Smooth muscle cell of the pulmonary artery (primary cell): ENCODE results near the gene CPT1B. TPM values are rescaled to one million over a fixed set of nuclear protein-coding genes. Genes with fewer than 3 reads are reported as not detected.

Experiments
- total RNA-seq: library from RNA; depleted of rRNA; stranded (reverse); fragments of >200 nt; gene quantifications from 2 replicates; pipeline ENCODE4 v1.2.3, GENCODE V29; 2014

The CPT1B gene
- 2.0 and 3.5 TPM in 2 replicates for total RNA-seq

DNA sequence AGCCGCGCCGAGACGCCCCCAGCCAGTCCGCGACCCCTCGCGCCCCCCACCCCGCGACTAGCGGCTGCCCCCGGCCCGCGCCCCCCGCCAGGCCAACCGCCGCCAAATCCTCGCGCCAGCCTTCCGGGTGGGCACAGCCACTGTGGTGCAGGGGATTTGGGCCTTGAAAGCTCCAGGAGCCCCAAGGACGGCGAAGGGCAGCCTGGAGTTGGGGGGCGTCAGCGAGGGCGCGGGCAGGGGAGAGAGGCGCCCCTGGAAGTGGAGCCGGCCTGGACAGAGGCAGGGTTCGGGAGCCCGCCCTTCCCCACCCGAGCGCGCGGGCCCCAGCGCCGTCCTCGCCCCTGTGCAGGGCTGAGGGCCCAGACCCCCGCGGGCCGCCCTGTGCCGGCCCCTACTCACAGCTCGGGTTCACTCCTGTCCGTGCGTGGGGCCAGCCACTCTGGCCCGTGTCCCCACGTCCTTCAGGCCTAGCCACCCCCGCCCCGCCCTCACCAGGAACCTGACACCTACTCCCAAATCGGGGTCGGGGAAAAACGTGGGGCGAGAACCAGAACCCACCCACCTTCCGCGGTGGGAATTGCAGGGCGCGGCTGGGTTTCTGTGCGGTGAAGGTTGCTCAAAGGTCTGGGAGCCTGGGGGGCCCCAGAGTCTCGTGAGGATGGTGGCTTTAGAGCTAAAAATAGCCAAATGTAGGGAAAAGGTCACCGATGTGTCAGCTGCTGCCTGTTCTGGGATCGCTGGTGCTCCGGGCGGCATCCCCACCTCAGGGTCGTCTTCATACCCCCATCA lies at the start of gene CPT1B:
TSS of gene CPT1B (minus strand) at position 441 of the 789 bp plus-strand sequence. CDS start 512 bp downstream, outside the sequence.

GRCh38 chr22:50600538-50600937 lies 22.3 kb upstream of the CPT1B start, which contains the start of gene MAPK8IP2:
MAPK8IP2 (plus strand) TSS chr22:50600793; CDS start chr22:50600819, 26 bp downstream.

DNA sequence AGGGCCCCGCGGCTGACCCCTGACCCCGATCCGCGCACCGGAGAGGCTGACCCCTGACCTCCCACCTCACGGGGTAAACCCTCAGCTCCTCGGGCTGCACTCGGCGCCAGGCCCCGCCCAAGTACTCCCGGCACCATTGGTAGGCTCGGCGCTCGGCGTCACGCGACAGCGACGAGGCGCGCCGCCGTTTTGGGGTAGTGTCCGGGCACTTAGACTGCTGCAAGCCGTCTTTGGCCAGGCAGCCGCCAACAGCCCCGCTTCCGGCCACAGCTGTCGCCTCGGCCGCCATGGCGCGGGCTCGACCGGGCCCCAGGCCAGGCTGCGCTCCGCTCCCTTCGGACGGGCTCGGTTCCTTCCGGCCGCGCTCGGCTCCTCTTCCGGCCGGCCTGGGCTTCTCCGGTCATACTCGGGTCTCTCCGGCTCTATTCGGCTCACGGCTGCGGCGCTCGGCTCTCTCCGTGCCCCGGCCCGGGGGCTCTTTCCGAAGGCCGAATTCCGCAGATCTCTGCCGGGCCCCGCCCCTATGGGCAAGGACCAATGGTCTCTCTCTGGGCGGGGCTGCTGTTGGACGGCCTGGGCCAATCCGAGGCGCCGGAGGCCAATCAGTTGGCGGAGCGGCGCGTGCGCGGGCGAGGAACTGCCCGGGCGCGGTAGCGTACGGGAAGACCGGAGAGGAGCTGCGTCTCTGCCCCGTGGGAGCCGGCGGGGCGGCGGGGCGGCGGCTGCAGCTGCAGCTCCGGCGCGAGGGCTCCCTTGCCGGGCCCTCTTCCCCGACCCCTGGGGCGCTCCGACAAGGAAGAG lies 4.5 kb upstream of the CPT1B start, which contains the start of gene CHKB:
TSS of gene CHKB (minus strand) at position 357 of the 801 bp plus-strand sequence. CDS start at position 289, 68 bp downstream.

GRCh38 chr22:50562523-50563412 lies 15.5 kb downstream of the CPT1B start, which contains the start of gene SYCE3:
SYCE3 (minus strand) TSS chr22:50562919; CDS start chr22:50556405, 6,514 bp downstream.

DNA sequence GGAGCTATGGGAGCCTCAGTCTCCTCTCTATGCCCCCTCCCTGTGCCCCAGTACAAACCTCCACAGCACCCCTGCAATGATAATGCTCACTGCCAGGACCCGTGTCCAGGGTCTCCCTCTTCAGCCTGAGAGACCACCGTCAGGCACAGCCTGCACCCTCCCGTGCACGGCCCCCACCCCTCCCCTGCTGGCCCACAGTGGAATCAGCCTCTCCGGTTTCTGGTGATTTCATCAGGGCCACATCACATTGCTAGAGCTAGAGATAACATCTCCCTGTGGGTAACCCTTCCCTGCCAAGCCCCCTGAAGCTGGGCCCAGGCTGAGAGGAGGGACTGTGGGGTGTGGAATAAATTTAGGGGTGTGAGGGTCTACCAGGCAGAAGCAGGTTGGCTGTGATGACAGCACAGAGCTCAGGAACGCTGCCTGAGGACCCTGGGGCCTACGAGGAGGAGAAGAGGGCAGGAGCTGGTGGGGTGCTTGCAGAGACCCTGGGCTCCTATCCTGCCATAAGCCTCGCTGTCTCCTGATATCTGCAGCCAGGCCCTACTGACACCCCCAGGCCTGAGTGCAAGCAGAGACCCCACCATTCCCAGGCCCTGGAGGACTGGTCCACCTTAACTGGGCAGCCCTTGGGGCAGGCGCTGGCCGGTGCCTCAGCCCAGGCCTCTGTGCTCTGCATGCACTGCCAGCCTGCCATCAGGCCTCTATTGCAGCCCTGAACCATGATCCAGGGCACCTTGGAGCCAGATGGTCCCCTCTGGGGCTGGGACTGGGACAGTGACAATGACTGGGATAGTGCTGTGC lies 32.5 kb downstream of the CPT1B start, which contains the start of gene KLHDC7B:
TSS of gene KLHDC7B (plus strand) at position 378 of the 804 bp plus-strand sequence. CDS start at position 723, 345 bp downstream.

GRCh38 chr22:50529897-50530579 lies 48.2 kb downstream of the CPT1B start, which contains the start of gene TYMP:
TYMP (minus strand) TSS chr22:50530012; CDS start chr22:50529709, 303 bp downstream.

DNA sequence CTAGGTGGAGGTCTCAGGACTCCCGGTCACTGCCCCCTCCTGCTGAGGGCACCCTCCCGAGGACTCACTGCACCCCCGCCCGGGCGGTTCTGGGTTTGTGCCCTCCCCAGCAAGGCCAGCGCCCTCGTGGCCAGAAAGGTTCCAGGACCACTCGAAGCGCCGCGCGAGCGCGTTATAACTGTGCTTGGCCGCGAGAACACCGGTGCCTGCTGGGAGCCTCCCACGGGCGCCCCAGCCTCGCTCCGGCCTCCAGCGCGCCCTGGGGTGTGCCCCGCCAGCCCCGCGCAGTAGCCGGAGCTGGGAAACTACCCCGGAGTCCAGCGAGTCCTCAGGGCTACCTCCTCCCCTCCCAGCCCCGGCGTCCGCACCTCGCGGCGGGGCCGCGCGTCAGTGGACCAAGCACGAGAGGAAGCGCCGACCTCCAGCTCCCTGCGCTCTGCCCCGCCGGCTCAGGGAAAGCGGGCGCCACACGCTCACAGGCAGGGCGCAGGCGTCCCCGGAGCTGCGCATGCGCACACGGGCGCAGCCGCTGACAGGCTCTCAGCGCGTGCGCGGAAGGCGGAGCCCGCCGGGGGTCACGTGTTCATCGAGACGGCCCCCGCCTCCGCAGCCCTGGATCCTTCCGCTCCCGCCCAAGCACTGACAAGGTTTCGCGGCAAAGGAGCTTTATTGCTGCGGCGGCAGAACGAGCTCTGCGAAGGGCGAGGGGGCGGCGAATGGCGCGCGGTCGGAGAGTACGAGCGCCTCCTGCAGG lies 52.9 kb downstream of the CPT1B start, which contains the start of gene SCO2:
TSS of gene SCO2 (minus strand) at position 495 of the 754 bp plus-strand sequence. CDS start 1,187 bp downstream, outside the sequence.

Other genes starting within 250 kb of the CPT1B start
- 57.9 and 70.7 TPM in 2 replicates for gene PPP6R2, start 235.1 kb downstream of the CPT1B start, total RNA-seq
- gene SBF1, start 103.4 kb downstream of the CPT1B start, total RNA-seq, result 88.6 and 131 TPM in 2 replicates
- gene ADM2, start 96.9 kb downstream of the CPT1B start, total RNA-seq, result 3.5 and 7.9 TPM in 2 replicates
- gene MIOX, start 91.6 kb downstream of the CPT1B start, total RNA-seq, result 0.10 TPM in 1 of 2 replicates, not detected in the other
- 60.0 and 74.5 TPM in 2 replicates for gene LMF2, start 70.7 kb downstream of the CPT1B start, total RNA-seq
- gene NCAPH2, start 70.2 kb downstream of the CPT1B start, total RNA-seq, result 19.7 and 19.9 TPM in 2 replicates
- 1.2 and 1.5 TPM in 2 replicates for gene SCO2, start 52.8 kb downstream of the CPT1B start, total RNA-seq
- gene TYMP, start 48.4 kb downstream of the CPT1B start, total RNA-seq, result 15.2 and 18.5 TPM in 2 replicates
- gene KLHDC7B, start 32.5 kb downstream of the CPT1B start, total RNA-seq, result 0.39 and 0.63 TPM in 2 replicates
- gene SYCE3, start 15.5 kb downstream of the CPT1B start, total RNA-seq, result not detected in 2 replicates
- 13.7 and 15.0 TPM in 2 replicates for gene CHKB, start 4.4 kb upstream of the CPT1B start, total RNA-seq
- 0.03 and 0.07 TPM in 2 replicates for gene MAPK8IP2, start 22.4 kb upstream of the CPT1B start, total RNA-seq
- 36.3 and 48.5 TPM in 2 replicates for gene ARSA, start 49.7 kb upstream of the CPT1B start, total RNA-seq
- gene SHANK3, start 94.4 kb upstream of the CPT1B start, total RNA-seq, result 0.33 and 0.59 TPM in 2 replicates
- gene ACR, start 159.8 kb upstream of the CPT1B start, total RNA-seq, result not detected in 2 replicates
- gene RABL2B, start 205.2 kb upstream of the CPT1B start, total RNA-seq, result 11.3 and 18.2 TPM in 2 replicates